Calu3 (cell line): ENCODE data around the gene PPP1R14C. TPM values are rescaled to one million over a fixed set of nuclear protein-coding genes. Genes with fewer than 3 reads are reported as not detected.

Source experiments
- BruUV-seq: library from RNA; stranded (reverse); fragments of 400-500 nt; replicated peaks from 2 replicates; lab custom pipeline; 2021; lab: Mats Ljungman, UMichigan
- CTCF ChIA-PET: fragments of 300-600 bp; sonication (Branson Sonifier 250); formaldehyde crosslinking; loops from one replicate; lab custom pipeline; 2022; ENCODE audit warnings: antibody characterized with exemption; lab: Charles Lee
- DNase-seq: peaks from one replicate; pipeline ENCODE4 v3.0.0; 2022
- H3K27ac Mint-ChIP-seq: one replicate; pipeline ENCODE4 v1.8.0; 2022; ENCODE audit warnings: mixed read lengths; ENCODE audit not compliant: unreplicated experiment
- H3K27me3 Mint-ChIP-seq: one replicate; pipeline ENCODE4 v1.8.0; 2022; ENCODE audit warnings: mixed read lengths; ENCODE audit not compliant: unreplicated experiment
- H3K36me3 Mint-ChIP-seq: one replicate; pipeline ENCODE4 v1.8.0; 2022; ENCODE audit warnings: mild to moderate bottlenecking, moderate library complexity, mixed read lengths; ENCODE audit not compliant: insufficient read depth, unreplicated experiment
- H3K4me1 Mint-ChIP-seq: one replicate; pipeline ENCODE4 v1.8.0; 2022; ENCODE audit warnings: mild to moderate bottlenecking, low read depth, mixed read lengths; ENCODE audit not compliant: unreplicated experiment
- H3K4me3 Mint-ChIP-seq: one replicate; pipeline ENCODE4 v1.8.0; 2022; ENCODE audit warnings: mild to moderate bottlenecking, low read depth, moderate library complexity, mixed read lengths; ENCODE audit not compliant: unreplicated experiment
- H3K9me3 Mint-ChIP-seq: one replicate; pipeline ENCODE4 v1.8.0; 2022; ENCODE audit warnings: low read depth, mixed read lengths; ENCODE audit not compliant: unreplicated experiment
- CTCF ChIP-seq: fragments of 200-600 bp; IDR thresholded peaks from one replicate; pipeline ENCODE4 v1.8.0; 2022; ENCODE audit warnings: antibody characterized with exemption; ENCODE audit not compliant: unreplicated experiment
- intact Hi-C: fragments of 100-400 bp; cut with micrococcal nuclease; formaldehyde crosslinking; loops from one replicate; pipeline ENCODE4 v1.10.0; 2022; ENCODE audit not compliant: unreplicated experiment
- total RNA-seq: library from RNA; stranded (reverse); gene quantifications from 2 replicates; pipeline ENCODE4 v1.2.3, GENCODE V29; 2022

Gene PPP1R14C
- total RNA-seq, 1 experiment from 2014 or later: 3.6 TPM

GRCh38 chr6:150251566-150252186, 108.8 kb downstream of the PPP1R14C start:
- CTCF ChIA-PET: no interaction called here
- Mint-ChIP-seq H3K27ac (no peak overlapping the region), H3K36me3 (no peaks in the 10 kb centered on the region), H3K27me3 (no peaks in the 10 kb centered on the region), H3K9me3 (no peaks in the 10 kb centered on the region), H3K4me1 (peaks cover 11% of the 10 kb centered on the region), H3K4me3 (no peak overlapping the region)
- no TSS peak for BruUV-seq
- no peak for TF ChIP-seq CTCF
- no peak for DNase-seq
- intact Hi-C loops: no loop called here

- Mint-ChIP-seq H3K36me3 (no peaks in the 10 kb centered on the region), H3K27me3 (no peaks in the 10 kb centered on the region), H3K4me3 (no peak overlapping the region), H3K4me1 (peaks cover 11% of the 10 kb centered on the region), H3K9me3 (no peaks in the 10 kb centered on the region), H3K27ac (no peak overlapping the region)
- intact Hi-C loops: no loop called here
- DNase-seq: peak; percentile 5
- BruUV-seq: no TSS peak
- CTCF ChIA-PET: no interaction called here
- TF ChIP-seq CTCF: no peak
Observed at GRCh38 chr6:150252714-150253444, 110.0 kb downstream of the PPP1R14C start.

- CTCF ChIA-PET: no interaction called here
- no peak overlapping the region for H3K27ac Mint-ChIP-seq
- no peak for DNase-seq
- no peaks in the 10 kb centered on the region for H3K9me3 Mint-ChIP-seq
- TF ChIP-seq CTCF: no peak
- BruUV-seq: no TSS peak
- H3K36me3 Mint-ChIP-seq: no peaks in the 10 kb centered on the region
- no peak overlapping the region for H3K4me3 Mint-ChIP-seq
- H3K27me3 Mint-ChIP-seq: no peaks in the 10 kb centered on the region
- H3K4me1 Mint-ChIP-seq: peaks cover 11% of the 10 kb centered on the region
- intact Hi-C loops: no loop called here
Observed at GRCh38 chr6:150253489-150253888, 110.6 kb downstream of the PPP1R14C start.

- H3K27me3 Mint-ChIP-seq: no peaks in the 10 kb centered on the region
- no TSS peak for BruUV-seq
- intact Hi-C loops: no loop called here
- no peak overlapping the region for H3K27ac Mint-ChIP-seq
- no peaks in the 10 kb centered on the region for H3K36me3 Mint-ChIP-seq
- TF ChIP-seq CTCF: no peak
- DNase-seq: no peak
- CTCF ChIA-PET: no interaction called here
- H3K4me3 Mint-ChIP-seq: no peak overlapping the region
- peaks cover 11% of the 10 kb centered on the region for H3K4me1 Mint-ChIP-seq
- peaks cover 2% of the 10 kb centered on the region for H3K9me3 Mint-ChIP-seq
Observed at GRCh38 chr6:150254770-150255169, 111.9 kb downstream of the PPP1R14C start.
